Ammon's horn (tissue), 1 donor: Measurements from ENCODE around the gene VDR.
"Not testable (repeated sequence)": the region's sequence is repeated elsewhere in the genome, so short reads cannot be mapped to it uniquely, and the experiment has no call there.

Experiments used
- DNase-seq: peaks from one replicate; pipeline ENCODE4 v3.0.0-alpha.2; 2016; ENCODE audit warnings: low spot score

Gene VDR

GRCh38 chr12:47848853-47849252, 55.9 kb downstream of the VDR start:
- no peak for DNase-seq

GRCh38 chr12:47846294-47846996, 58.3 kb downstream of the VDR start:
- DNase-seq: no peak

GRCh38 chr12:47845081-47845480, 59.7 kb downstream of the VDR start:
- DNase-seq: no peak

- DNase-seq: no peak
These were observed 60.4 kb downstream of the VDR start for GRCh38 chr12:47844264-47845019.

GRCh38 chr12:47843226-47843980, 61.4 kb downstream of the VDR start:
- no peak for DNase-seq

GRCh38 chr12:47842543-47842942, 62.3 kb downstream of the VDR start:
- DNase-seq: not testable (repeated sequence)

GRCh38 chr12:47841910-47842309, 62.9 kb downstream of the VDR start:
- no peak for DNase-seq

- DNase-seq: no peak
These were observed 63.3 kb downstream of the VDR start for GRCh38 chr12:47841501-47841900.

GRCh38 chr12:47840571-47840970, 64.2 kb downstream of the VDR start:
- no peak for DNase-seq

- DNase-seq: no peak
These were observed 65.4 kb downstream of the VDR start for GRCh38 chr12:47839214-47839876.

- peak; percentile 65 for DNase-seq
These were observed 66.4 kb downstream of the VDR start for GRCh38 chr12:47838286-47838931.

GRCh38 chr12:47837190-47838171, 67.3 kb downstream of the VDR start:
- DNase-seq: peak; percentile 86

GRCh38 chr12:47835831-47836155, 69.0 kb downstream of the VDR start:
- DNase-seq: no peak

- DNase-seq: no peak
These were observed 69.6 kb downstream of the VDR start for GRCh38 chr12:47835006-47835830.

- no peak for DNase-seq
These were observed 70.4 kb downstream of the VDR start for GRCh38 chr12:47834199-47834903.

- no peak for DNase-seq
These were observed 71.2 kb downstream of the VDR start for GRCh38 chr12:47833591-47834012.

GRCh38 chr12:47832263-47832933, 72.4 kb downstream of the VDR start:
- DNase-seq: no peak

- no peak for DNase-seq
These were observed 75.2 kb downstream of the VDR start for GRCh38 chr12:47829584-47829983.
